HepG2 (cell line): Measurements from ENCODE around the gene LEPR. TPM values are rescaled to one million over a fixed set of nuclear protein-coding genes. Genes with fewer than 3 reads are reported as not detected.

Experiments
- ATAC-seq: fragments of 200-7000 bp; cut with Tn5 transposase; 3 replicates; pipeline ENCODE4 v1.9.1; 2020; ENCODE audit warnings: mild to moderate bottlenecking, moderate library complexity
- BruUV-seq: library from RNA; stranded (reverse); fragments of 400-500 nt; replicated peaks from 2 replicates; lab custom pipeline; 2021; lab: Mats Ljungman, UMichigan
- CTCF ChIA-PET: fragments of 300-600 bp; formaldehyde crosslinking; extraction: SDS; loops from one replicate; lab custom pipeline; 2021; ENCODE audit warnings: low total read pairs, inconsistent platforms, low intra/inter-chr PET ratio; lab: Yijun Ruan, JAX
- POLR2A ChIA-PET: fragments of 350-600 bp; sonication (Branson Sonifier 250); formaldehyde crosslinking; loops from one replicate; lab custom pipeline; 2020; ENCODE audit warnings: antibody characterized with exemption, inconsistent platforms; lab: Yijun Ruan, JAX
- DNase-seq: peaks from one replicate; pipeline ENCODE4 v3.0.0-alpha.2; 2015; ENCODE audit warnings: low spot score
- FAIRE-seq: peaks from 3 replicates; lab custom pipeline; 2011; peaks lifted over from hg19 to GRCh38; lab: Jason Lieb, UNC
- H2AFZ ChIP-seq: one replicate; pipeline ENCODE4 v1.6.1; 2011; ENCODE audit warnings: low read length, inconsistent platforms
- H3K27ac ChIP-seq: fragments of 300-600 bp; 3 replicates; pipeline ENCODE4 v1.8.0; 2011; ENCODE audit warnings: mixed run types, mild to moderate bottlenecking, mixed read lengths, low read length, inconsistent platforms; ENCODE audit not compliant: insufficient read depth; ENCODE audit errors: extremely low read length
- H3K27me3 ChIP-seq, 2 experiments: fragments of 200-600 bp in 1 of 2; 2 replicates in 1 of 2; 3 replicates in 1 of 2; pipeline versions ENCODE4 v1.6.0 to v1.8.0; 2011; ENCODE audit warnings: low read length in 2 of 2, mild to moderate bottlenecking in 2 of 2, moderate library complexity in 2 of 2, inconsistent platforms in 1 of 2; ENCODE audit not compliant: insufficient read depth in 2 of 2, control insufficient read depth in 1 of 2
- H3K36me3 ChIP-seq, 2 experiments: fragments of 200-600 bp in 1 of 2; replicated peaks in 1 of 2; 2 replicates in 1 of 2; 3 replicates in 1 of 2; pipeline versions ENCODE4 v1.5.1 to v1.8.0; 2011; ENCODE audit warnings: low read length in 2 of 2, inconsistent platforms in 1 of 2; ENCODE audit not compliant: insufficient read depth in 2 of 2, control insufficient read depth in 1 of 2
- H3K4me1 ChIP-seq: 2 replicates; pipeline ENCODE4 v1.5.1; 2012; ENCODE audit warnings: low read length, inconsistent platforms; ENCODE audit not compliant: insufficient read depth
- H3K4me2 ChIP-seq: 2 replicates; pipeline ENCODE4 v1.6.0; 2011; ENCODE audit warnings: low read depth, low read length, inconsistent platforms
- H3K4me3 ChIP-seq, 3 experiments: fragments of 200-600 bp in 1 of 3; sonication (generic), shearing (Covaris generic) in 1 of 3; replicated peaks in 1 of 3; 2 replicates each; pipeline ENCODE4 v1.5.1; 2011 to 2016; ENCODE audit warnings: low read length in 3 of 3, inconsistent platforms in 2 of 3, low read depth in 2 of 3, mild to moderate bottlenecking in 2 of 3, control low read depth in 1 of 3, mixed read lengths in 1 of 3; ENCODE audit not compliant: insufficient read depth in 1 of 3
- H3K79me2 ChIP-seq: one replicate; pipeline ENCODE4 v1.6.1; 2011; ENCODE audit warnings: low read length, inconsistent platforms; ENCODE audit not compliant: insufficient read depth
- H3K9ac ChIP-seq: 2 replicates; pipeline ENCODE4 v1.6.0; 2011; ENCODE audit warnings: mild to moderate bottlenecking, low read depth, low read length, inconsistent platforms; ENCODE audit not compliant: insufficient read depth
- H3K9me3 ChIP-seq: 2 replicates; pipeline ENCODE4 v1.5.1; 2012; ENCODE audit warnings: mild to moderate bottlenecking, low read length
- H4K20me1 ChIP-seq: 2 replicates; pipeline ENCODE4 v1.6.0; 2011; ENCODE audit warnings: inconsistent platforms, mild to moderate bottlenecking, low read length, moderate library complexity; ENCODE audit not compliant: insufficient read depth
- ASH2L ChIP-seq: fragments of 300-600, 200-600 bp; sonication (generic); IDR thresholded peaks from 2 replicates; pipeline ENCODE4 v1.7.0; 2017; ENCODE audit warnings: low read depth, mild to moderate bottlenecking, moderate library complexity, mixed read lengths, low read length; ENCODE audit not compliant: insufficient read length
- ZFP91 ChIP-seq: sonication (generic); formaldehyde crosslinking; IDR thresholded peaks from 2 replicates; pipeline ENCODE4 v1.9.0; 2022; ENCODE audit warnings: missing genetic modification reagents, mild to moderate bottlenecking, borderline replicate concordance
- ZMYM4 ChIP-seq: sonication (generic); formaldehyde crosslinking; IDR thresholded peaks from 2 replicates; pipeline ENCODE4 v1.8.1; 2023; ENCODE audit warnings: mild to moderate bottlenecking, missing genetic modification reagents
- ZNF564 ChIP-seq: sonication (generic); formaldehyde crosslinking; IDR thresholded peaks from 2 replicates; pipeline ENCODE4 v1.8.1; 2023; ENCODE audit warnings: mild to moderate bottlenecking, missing genetic modification reagents
- WGBS: methylation state at CpG from one replicate; pipeline ENCODE4 v1.1.6; 2017; ENCODE audit warnings: low lambda C conversion rate; 5-methylcytosine and 5-hydroxymethylcytosine counted together
- in situ Hi-C: cut with HindIII; loops from 2 replicates; pipeline ENCODE4 v1.10.0; 2017; ENCODE audit warnings: low pct_unique_long_range_greater_than_20kb; ENCODE audit not compliant: extremely low pct_ligation_motif_present
- intact Hi-C: fragments of 100-400 bp; cut with micrococcal nuclease; formaldehyde crosslinking; loops from one replicate; pipeline ENCODE4 v1.10.0; 2022; ENCODE audit not compliant: unreplicated experiment
- polyA plus RNA-seq, 8 experiments: library from polyadenylated mRNA; depleted of rRNA in 3 of 8; stranded (reverse) in 7 of 8; unstranded in 1 of 8; fragments of >200 nt; fragmentation: Illumina TruSeq in 4 of 8; extraction: Trizol in 4 of 8; gene quantifications; 2 replicates each; pipeline versions ENCODE4 v1.2.1 to v1.2.3, GENCODE V29; 2011 to 2016; ENCODE audit warnings: low read depth in 4 of 8, missing spikeins in 1 of 8, mixed read lengths in 1 of 8; ENCODE audit not compliant: insufficient read depth in 1 of 8
- total RNA-seq, 5 experiments: library from RNA; depleted of rRNA; stranded (reverse); fragments of >200 nt; fragmentation: Illumina TruSeq; extraction: Trizol; gene quantifications; 2 replicates each; pipeline ENCODE4 v1.2.3, GENCODE V29; 2016; ENCODE audit warnings: low read depth in 1 of 5

LEPR gene
- total and polyA plus RNA-seq, 2 of the 13 experiments (the other 11 are each of a cell fraction or from before 2014, with no cell fraction given): 0.60 to 1.7 TPM

- H3K9me3 ChIP-seq: no peaks in the 10 kb centered on the region
- no peak overlapping the region for H3K4me3 ChIP-seq
- intact Hi-C loops: loop anchor here (5.0 to 10.0 kb wide), 4 partner anchors 43 to 360 kb away; partner anchors contain the start of gene AK4
- POLR2A ChIA-PET: interaction anchor here (1.6 kb wide), 1 partner anchor 45 kb away, joined by 3 read pairs; no protein-coding TSS in a partner anchor
- peaks cover 38% of the 10 kb centered on the region for H3K79me2 ChIP-seq
- FAIRE-seq (no peak), ATAC-seq (no peak), DNase-seq (no peak)
- no peak overlapping the region for H2AFZ ChIP-seq
- H3K4me1 ChIP-seq: peaks cover 48% of the 10 kb centered on the region
- no peaks in the 10 kb centered on the region for H4K20me1 ChIP-seq
- no peak overlapping the region for H3K9ac ChIP-seq
- no peaks in the 10 kb centered on the region; a peak in 1 of 5 replicates for H3K27me3 ChIP-seq
- in situ Hi-C loops: no loop called here
- CTCF ChIA-PET: no interaction called here
- H3K36me3 ChIP-seq: peaks cover 0 to 32% of the 10 kb centered on the region in 2 experiments; a peak in 4 of 5 replicates
- WGBS: 78% methylated on average over 1 of the region's 1 CpG
- no TSS peak for BruUV-seq
- TF ChIP-seq ZNF564 (CRISPR knock-in tag) (peak; percentile 70; the same call in 1 of the 2 replicates), ZMYM4 (CRISPR knock-in tag) (no peak)
- TF ChIP-seq, all 625 proteins: peak for 1
- Histone ChIP-seq H3K27ac (no peak overlapping the region), H3K4me2 (no peak overlapping the region)
Measured at GRCh38 chr1:65424573-65424889, 4.1 kb downstream of the LEPR start.

GRCh38 chr1:65425006-65425405, 4.5 kb downstream of the LEPR start:
- FAIRE-seq: no peak
- Histone ChIP-seq H3K36me3 (peaks cover 0 to 37% of the 10 kb centered on the region in 2 experiments; a peak in 4 of 5 replicates), H3K9ac (no peak overlapping the region), H3K4me1 (peaks cover 47% of the 10 kb centered on the region), H3K27me3 (no peaks in the 10 kb centered on the region; a peak in 1 of 5 replicates), H3K27ac (peak overlapping the region; percentile 45), H3K4me2 (no peak overlapping the region), H2AFZ (no peak overlapping the region), H4K20me1 (no peaks in the 10 kb centered on the region), H3K9me3 (no peaks in the 10 kb centered on the region), H3K4me3 (no peak overlapping the region), H3K79me2 (peaks cover 38% of the 10 kb centered on the region)
- CTCF ChIA-PET: no interaction called here
- BruUV-seq: no TSS peak
- 98% methylated on average over 2 of the region's 2 CpGs for WGBS
- TF ChIP-seq ASH2L (no peak), ZFP91 (CRISPR knock-in tag) (no peak)
- DNase-seq: no peak
- POLR2A ChIA-PET: no interaction called here
- in situ Hi-C loops: loop anchor here (25.0 kb wide), 1 partner anchor 262 kb away; no protein-coding TSS in a partner anchor
- no peak for ATAC-seq
- intact Hi-C loops: loop anchor here (10.0 kb wide), 2 partner anchors 280 to 360 kb away; partner anchors contain the start of gene AK4
